PC-9 (cell line): ENCODE data around the gene SUN1. TPM values are rescaled to one million over a fixed set of nuclear protein-coding genes. Genes with fewer than 3 reads are reported as not detected.

ENCODE experiments used
- BruUV-seq: library from RNA; stranded (reverse); fragments of 400-500 nt; replicated peaks from 2 replicates; lab custom pipeline; 2021; lab: Mats Ljungman, UMichigan
- CTCF ChIA-PET: fragments of 300-600 bp; sonication (Branson Sonifier 250); formaldehyde crosslinking; loops from one replicate; lab custom pipeline; 2022; ENCODE audit warnings: antibody characterized with exemption; lab: Charles Lee
- POLR2A ChIA-PET: fragments of 300-600 bp; sonication (Branson Sonifier 250); formaldehyde crosslinking; loops from one replicate; lab custom pipeline; 2022; ENCODE audit warnings: antibody characterized with exemption; ENCODE audit not compliant: unreplicated experiment; lab: Charles Lee
- DNase-seq, 2 experiments: peaks; one replicate each; pipeline versions ENCODE4 v3.0.0 to v3.0.0-alpha.2; 2015 to 2022; ENCODE audit warnings: mixed read lengths in 1 of 2
- H2AFZ ChIP-seq: fragments of 200-600 bp; sonication (generic); 2 replicates; pipeline ENCODE4 v1.8.1; 2017; ENCODE audit warnings: antibody characterized with exemption
- H3F3A ChIP-seq: fragments of 200-600 bp; sonication (generic); 2 replicates; pipeline ENCODE4 v1.8.1; 2017; ENCODE audit warnings: antibody characterized with exemption, mild to moderate bottlenecking, low read depth; ENCODE audit not compliant: insufficient read depth
- H3K27ac ChIP-seq: fragments of 200-600 bp; sonication (generic); 2 replicates; pipeline ENCODE4 v1.6.1; 2016; ENCODE audit warnings: mixed run types
- H3K27me3 ChIP-seq: fragments of 200-600 bp; sonication (generic); 2 replicates; pipeline ENCODE4 v1.6.1; 2016; ENCODE audit warnings: low read depth, mixed run types; ENCODE audit not compliant: insufficient read depth
- H3K36me3 ChIP-seq: fragments of 200-600 bp; sonication (generic); 2 replicates; pipeline ENCODE4 v1.6.1; 2016; ENCODE audit warnings: low read depth, mixed run types
- H3K4me1 ChIP-seq: fragments of 200-600 bp; sonication (generic); replicated peaks from 2 replicates; pipeline ENCODE4 v1.6.1; 2016; ENCODE audit warnings: mixed run types; ENCODE audit not compliant: insufficient read depth
- H3K4me2 ChIP-seq: fragments of 200-600 bp; sonication (generic); 2 replicates; pipeline ENCODE4 v1.6.1; 2017; ENCODE audit warnings: mixed run types
- H3K4me3 ChIP-seq: fragments of 200-600 bp; sonication (generic); 2 replicates; pipeline ENCODE4 v1.6.1; 2016; ENCODE audit warnings: mixed run types
- H3K79me2 ChIP-seq: fragments of 200-600 bp; sonication (generic); 2 replicates; pipeline ENCODE4 v1.6.1; 2017; ENCODE audit warnings: low read depth, mixed run types
- H3K9me2 ChIP-seq: fragments of 200-600 bp; sonication (generic); 2 replicates; pipeline ENCODE4 v1.8.1; 2017; ENCODE audit warnings: mild to moderate bottlenecking; ENCODE audit not compliant: insufficient read depth
- H3K9me3 ChIP-seq: fragments of 200-600 bp; sonication (generic); 2 replicates; pipeline ENCODE4 v1.8.1; 2016; ENCODE audit warnings: low read depth; ENCODE audit not compliant: insufficient read depth
- H4K20me1 ChIP-seq: fragments of 200-600 bp; sonication (generic); 2 replicates; pipeline ENCODE4 v1.8.1; 2017; ENCODE audit not compliant: insufficient read depth
- CTCF ChIP-seq: fragments of 200-600 bp; sonication (generic); conservative IDR thresholded peaks from 2 replicates; pipeline ENCODE4 v1.6.1; 2017; ENCODE audit warnings: mixed run types, antibody characterized with exemption, mild to moderate bottlenecking, moderate library complexity
- EZH2 ChIP-seq: fragments of 200-600 bp; sonication (generic); IDR thresholded peaks from 2 replicates; pipeline ENCODE4 v1.8.0; 2017; ENCODE audit warnings: antibody characterized with exemption, low read depth
- intact Hi-C: fragments of 100-400 bp; cut with micrococcal nuclease; formaldehyde crosslinking; loops from one replicate; pipeline ENCODE4 v1.10.0; 2022; ENCODE audit not compliant: unreplicated experiment
- total RNA-seq: library from RNA; stranded (reverse); gene quantifications from 2 replicates; pipeline ENCODE4 v1.2.3, GENCODE V29; 2021

The SUN1 gene
- total RNA-seq, 1 experiment from 2014 or later, result 245 TPM

- no peak for DNase-seq
- no peaks in the 10 kb centered on the region for H3F3A ChIP-seq
- POLR2A ChIA-PET, result no interaction called here
- no TSS peak for BruUV-seq
- peaks cover 23% of the 10 kb centered on the region for H3K79me2 ChIP-seq
- H3K4me1 ChIP-seq, result no peaks in the 10 kb centered on the region
- no peaks in the 10 kb centered on the region for H3K27me3 ChIP-seq
- no peak overlapping the region for H3K4me3 ChIP-seq
- H3K9me3 ChIP-seq, result no peaks in the 10 kb centered on the region
- peaks cover 17% of the 10 kb centered on the region for H4K20me1 ChIP-seq
- no peak overlapping the region for H3K4me2 ChIP-seq
- no peak overlapping the region for H2AFZ ChIP-seq
- H3K36me3 ChIP-seq, result peaks cover 37% of the 10 kb centered on the region
- CTCF ChIA-PET, result interaction anchor here (0.7 kb wide), 1 partner anchor 513 kb away, joined by 3 read pairs; no protein-coding TSS in a partner anchor
- intact Hi-C loops, result loop anchor here (10.0 kb wide), 1 partner anchor 1702 kb away; no protein-coding TSS in a partner anchor
- TF ChIP-seq EZH2 (no peak), CTCF (no peak)
- no peak overlapping the region for H3K27ac ChIP-seq
- no peaks in the 10 kb centered on the region for H3K9me2 ChIP-seq
These were observed 11.0 kb downstream of the SUN1 start for GRCh38 chr7:843230-843629.

GRCh38 chr7:844043-844442 lies 11.8 kb downstream of the SUN1 start:
- CTCF ChIA-PET, result no interaction called here
- no peaks in the 10 kb centered on the region for H3K9me3 ChIP-seq

GRCh38 chr7:844514-844913 lies 12.2 kb downstream of the SUN1 start:
- POLR2A ChIA-PET, result no interaction called here

More at GRCh38 chr7:844043-844442, 11.8 kb downstream of the SUN1 start:
- Histone ChIP-seq H3K4me2 (no peak overlapping the region), H3K9me2 (no peaks in the 10 kb centered on the region), H3K27me3 (no peaks in the 10 kb centered on the region), H2AFZ (no peak overlapping the region), H3K79me2 (peaks cover 17% of the 10 kb centered on the region), H3K36me3 (peaks cover 33% of the 10 kb centered on the region), H3K4me3 (no peak overlapping the region), H3K27ac (no peak overlapping the region), H4K20me1 (peaks cover 17% of the 10 kb centered on the region), H3F3A (no peaks in the 10 kb centered on the region), H3K4me1 (no peaks in the 10 kb centered on the region)
- no peak for DNase-seq
- intact Hi-C loops, result loop anchor here (10.0 kb wide), 1 partner anchor 1701 kb away; no protein-coding TSS in a partner anchor
- TF ChIP-seq CTCF, result no peak
- no peak for TF ChIP-seq EZH2
- POLR2A ChIA-PET, result no interaction called here
- no TSS peak for BruUV-seq

More at GRCh38 chr7:844514-844913, 12.2 kb downstream of the SUN1 start:
- Histone ChIP-seq H3K9me2 (no peaks in the 10 kb centered on the region), H3K36me3 (peaks cover 36% of the 10 kb centered on the region), H3F3A (no peaks in the 10 kb centered on the region), H4K20me1 (peaks cover 17% of the 10 kb centered on the region), H3K4me1 (no peaks in the 10 kb centered on the region), H3K4me2 (no peak overlapping the region), H3K9me3 (no peaks in the 10 kb centered on the region), H3K27ac (no peak overlapping the region), H3K27me3 (no peaks in the 10 kb centered on the region), H2AFZ (no peak overlapping the region), H3K79me2 (peaks cover 17% of the 10 kb centered on the region), H3K4me3 (no peak overlapping the region)
- no peak for DNase-seq
- intact Hi-C loops, result loop anchor here (10.0 kb wide), 1 partner anchor 1700 kb away; no protein-coding TSS in a partner anchor
- CTCF ChIA-PET, result no interaction called here
- BruUV-seq, result no TSS peak
- no peak for TF ChIP-seq EZH2
- TF ChIP-seq CTCF, result no peak
